Activated CD8-positive, alpha-beta memory T cell treated with anti-CD3 and anti-CD28 coated beads, Interleukin-2, amount 50 U/mL, for 24 hours (primary cell): Measurements from ENCODE around the gene PLIN3.
"Not testable (repeated sequence)": the region's sequence is repeated elsewhere in the genome, so short reads cannot be mapped to it uniquely, and the experiment has no call there.

Experiments
- DNase-seq: peaks from one replicate; pipeline ENCODE4 v3.0.0-alpha.2; 2020; ENCODE audit errors: extremely low read depth

The PLIN3 gene

DNA sequence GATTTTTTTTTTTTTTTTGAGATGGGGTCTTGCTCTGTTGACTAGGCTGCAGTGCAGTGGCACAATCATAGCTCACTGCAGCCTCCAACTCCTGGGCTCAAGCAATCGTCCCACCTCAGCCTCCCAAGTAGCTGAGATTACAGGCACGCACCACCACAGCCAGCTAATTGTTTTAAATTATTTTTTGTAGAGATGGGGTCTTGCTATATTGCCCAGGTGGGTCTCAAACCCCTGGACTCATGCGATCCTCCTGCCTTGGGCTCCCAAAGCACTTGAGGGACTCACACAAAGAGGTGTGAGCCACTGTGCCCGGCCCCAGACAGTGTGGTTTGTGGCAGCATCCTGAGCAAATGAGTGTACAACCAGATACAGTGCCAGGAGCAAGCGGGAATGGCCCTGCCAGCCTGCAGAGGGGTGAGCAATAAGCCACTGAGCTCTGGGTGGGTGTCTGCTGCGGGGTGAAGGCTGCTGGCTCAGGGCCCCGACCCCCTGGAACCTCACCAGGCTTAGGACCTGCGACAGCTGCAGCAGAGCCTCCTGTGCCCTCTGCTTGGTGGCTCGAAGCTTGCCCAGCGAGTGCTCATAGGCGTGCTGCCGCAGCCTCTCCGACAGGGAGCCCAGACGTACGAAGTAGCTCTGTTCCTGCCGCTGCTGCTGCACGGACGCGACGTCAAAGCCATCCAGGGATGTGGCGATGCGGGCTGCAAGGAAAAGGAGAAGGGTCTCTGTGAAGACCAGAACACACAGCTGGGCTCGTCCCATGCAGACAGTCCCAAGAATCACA, 20.1 kb downstream of the PLIN3 start:
- DNase-seq: no peak

- not testable (repeated sequence) for DNase-seq
These were observed 21.5 kb downstream of the PLIN3 start for GRCh38 chr19:4845975-4846374.

- DNase-seq: no peak
These were observed 22.9 kb downstream of the PLIN3 start for GRCh38 chr19:4844348-4845179.

GRCh38 chr19:4843647-4843965, 23.9 kb downstream of the PLIN3 start:
- DNase-seq: no peak

DNA sequence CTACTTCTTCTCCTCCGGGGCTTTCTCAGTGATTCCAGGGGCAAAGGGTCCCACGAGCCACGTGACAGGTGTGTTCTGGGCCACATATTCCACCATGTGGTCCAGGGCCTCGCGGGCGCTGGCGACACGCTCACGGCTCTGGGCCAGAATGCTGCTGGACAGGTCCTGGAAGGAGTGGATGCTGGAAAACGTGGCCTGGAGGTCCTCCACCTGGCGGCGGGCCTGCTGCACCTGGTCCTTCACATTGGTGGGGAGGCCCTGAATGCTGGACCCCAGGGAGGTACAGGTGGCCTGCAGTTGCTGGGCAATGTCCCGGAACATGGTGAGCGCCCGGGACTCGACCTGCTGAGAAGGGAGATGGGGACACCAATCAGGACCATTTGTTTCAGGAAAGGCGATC, 28.3 kb downstream of the PLIN3 start:
- no peak for DNase-seq

GRCh38 chr19:4832776-4833175, 34.7 kb downstream of the PLIN3 start:
- no peak for DNase-seq

- DNase-seq: not testable (repeated sequence)
These were observed 35.5 kb downstream of the PLIN3 start for GRCh38 chr19:4831979-4832340.

DNA sequence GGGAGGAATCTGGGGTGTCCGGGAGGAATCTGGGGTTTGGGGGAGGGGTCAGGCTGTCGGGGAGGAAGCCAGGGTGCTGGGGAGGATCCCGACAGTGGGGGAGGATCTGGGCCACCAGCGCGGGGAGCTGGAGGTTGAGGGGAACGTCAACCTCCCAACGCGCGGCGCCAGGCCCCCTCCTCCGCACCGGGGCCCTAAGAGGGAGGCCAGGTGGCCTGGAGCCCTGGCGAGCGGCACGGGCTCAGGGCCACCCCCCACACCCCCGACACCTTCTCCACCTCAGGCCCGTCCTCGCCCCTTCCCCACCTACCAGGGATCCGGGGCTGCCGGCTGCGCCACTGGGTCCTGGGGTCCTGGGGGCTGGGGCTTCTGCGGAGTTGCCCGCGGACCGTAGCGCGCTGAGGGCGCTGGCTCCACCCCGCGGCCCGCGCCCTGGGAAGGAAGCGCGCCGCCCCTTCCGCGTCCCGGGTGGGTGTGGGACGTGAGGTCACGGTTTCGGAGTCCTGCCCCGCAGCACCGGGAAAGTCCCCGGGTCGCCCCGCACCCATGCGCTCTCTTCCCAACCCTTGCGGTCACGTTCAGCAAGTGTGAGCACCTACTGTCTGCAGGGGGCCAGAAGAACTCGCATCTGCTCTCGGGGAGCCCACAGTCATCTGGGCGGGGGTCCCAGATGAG, 36.0 kb downstream of the PLIN3 start, which contains the start of gene TICAM1:
Gene TICAM1 (minus strand): TSS at position 409 of the 675 bp plus-strand sequence. CDS start 13,335 bp downstream, outside the sequence.
- DNase-seq: peak; percentile 53

- DNase-seq: no peak
These were observed 36.6 kb downstream of the PLIN3 start for GRCh38 chr19:4830768-4831265.

- DNase-seq: no peak
These were observed 37.1 kb downstream of the PLIN3 start for GRCh38 chr19:4830332-4830731.

GRCh38 chr19:4829001-4829712, 38.3 kb downstream of the PLIN3 start:
- DNase-seq: no peak

DNA sequence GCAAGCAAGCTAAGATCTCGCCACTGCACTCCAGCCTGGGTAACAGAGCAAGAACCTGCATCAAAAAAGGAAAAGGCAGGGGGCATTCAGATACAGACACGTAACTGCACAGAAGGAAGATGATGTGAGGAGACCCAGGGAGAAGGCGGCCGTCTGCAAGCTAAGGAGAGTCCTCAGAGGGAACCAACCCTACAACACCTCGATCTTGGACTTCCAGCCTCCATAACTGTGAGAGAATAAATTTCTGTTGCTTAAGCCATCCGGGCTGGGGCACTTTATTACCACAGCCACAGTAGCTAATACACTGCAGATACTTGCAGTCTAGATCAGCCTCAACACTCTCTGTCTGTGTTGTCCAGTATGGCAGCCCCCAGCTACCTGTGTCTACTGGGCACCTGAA, 43.9 kb downstream of the PLIN3 start:
- no peak for DNase-seq

DNA sequence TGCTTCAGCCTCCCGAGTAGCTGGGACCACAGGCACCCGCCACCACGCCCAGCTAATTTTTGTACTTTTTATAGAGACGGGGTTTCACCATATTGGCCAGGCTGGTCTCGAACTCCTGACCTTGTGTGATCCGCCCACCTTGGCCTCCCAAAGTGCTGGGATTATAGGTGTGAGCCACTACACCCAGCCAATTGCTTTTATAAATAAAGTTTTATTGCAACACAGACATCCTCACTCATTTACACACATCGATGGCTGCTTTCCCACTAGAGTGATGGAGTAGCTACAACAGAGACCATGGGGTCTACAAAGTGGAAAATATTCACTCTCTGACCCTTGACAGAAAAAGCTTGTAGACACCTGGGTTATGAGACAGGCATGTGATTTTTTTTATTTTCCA, 45.1 kb downstream of the PLIN3 start:
- DNase-seq: not testable (repeated sequence)

DNA sequence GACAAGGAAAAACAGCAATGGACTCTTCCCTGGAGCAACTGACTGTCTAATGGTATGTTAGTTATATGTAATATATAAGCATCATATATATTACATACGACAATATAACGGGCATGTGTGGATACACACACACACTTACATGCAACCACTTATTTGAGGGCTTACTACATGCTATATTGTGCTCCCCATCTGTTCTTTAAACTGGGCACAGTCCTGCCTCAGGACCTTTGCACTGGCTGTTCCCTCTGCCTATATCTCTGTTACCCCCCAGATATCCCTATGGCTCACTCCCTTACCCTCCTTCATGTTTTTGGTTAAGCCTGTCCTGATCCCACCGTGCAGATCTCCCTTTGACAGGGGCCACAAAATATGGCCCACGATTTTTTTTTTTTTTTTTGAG, 46.2 kb downstream of the PLIN3 start:
- DNase-seq: no peak

- no peak for DNase-seq
These were observed 49.8 kb downstream of the PLIN3 start for GRCh38 chr19:4817467-4818277.

GRCh38 chr19:4816950-4817278, 50.6 kb downstream of the PLIN3 start:
- no peak for DNase-seq

DNA sequence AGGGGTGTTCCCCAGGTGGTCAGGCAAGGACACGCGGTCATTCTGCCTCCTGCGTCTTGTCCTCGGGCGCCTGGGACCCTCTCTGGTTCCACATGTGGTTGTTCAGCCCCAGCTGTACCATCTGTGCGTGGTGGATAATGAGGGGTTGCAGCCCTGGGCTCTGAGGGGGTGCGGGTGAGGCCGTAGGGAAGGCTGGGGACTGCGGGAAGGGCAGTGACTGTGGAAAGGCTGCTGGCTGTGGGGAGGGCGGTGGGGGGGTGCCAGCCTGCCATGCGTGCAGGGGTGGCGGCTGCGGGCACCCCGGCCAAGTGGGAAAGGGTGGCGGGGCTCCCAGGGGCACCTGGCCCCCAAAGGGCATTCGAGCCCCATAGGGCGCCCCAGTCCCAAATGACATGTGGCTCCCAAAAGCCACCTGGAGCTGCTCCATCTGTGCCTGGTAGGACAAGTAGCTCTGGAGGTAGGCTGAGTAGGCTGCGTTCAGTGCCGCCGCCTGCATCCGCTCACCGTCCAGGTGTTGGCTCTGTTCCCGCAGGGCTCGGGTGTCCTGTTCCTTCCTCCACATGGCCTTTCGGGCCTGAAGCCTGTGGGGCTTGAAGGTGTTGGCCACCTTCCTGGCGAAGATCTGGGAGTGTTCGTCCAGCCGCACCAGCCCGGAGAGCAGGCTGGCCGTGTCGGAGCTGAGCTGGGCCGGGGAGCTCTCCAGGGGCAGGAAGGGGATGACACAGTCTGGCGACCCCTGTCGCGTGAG, 51.1 kb downstream of the PLIN3 start:
- DNase-seq: no peak

DNA sequence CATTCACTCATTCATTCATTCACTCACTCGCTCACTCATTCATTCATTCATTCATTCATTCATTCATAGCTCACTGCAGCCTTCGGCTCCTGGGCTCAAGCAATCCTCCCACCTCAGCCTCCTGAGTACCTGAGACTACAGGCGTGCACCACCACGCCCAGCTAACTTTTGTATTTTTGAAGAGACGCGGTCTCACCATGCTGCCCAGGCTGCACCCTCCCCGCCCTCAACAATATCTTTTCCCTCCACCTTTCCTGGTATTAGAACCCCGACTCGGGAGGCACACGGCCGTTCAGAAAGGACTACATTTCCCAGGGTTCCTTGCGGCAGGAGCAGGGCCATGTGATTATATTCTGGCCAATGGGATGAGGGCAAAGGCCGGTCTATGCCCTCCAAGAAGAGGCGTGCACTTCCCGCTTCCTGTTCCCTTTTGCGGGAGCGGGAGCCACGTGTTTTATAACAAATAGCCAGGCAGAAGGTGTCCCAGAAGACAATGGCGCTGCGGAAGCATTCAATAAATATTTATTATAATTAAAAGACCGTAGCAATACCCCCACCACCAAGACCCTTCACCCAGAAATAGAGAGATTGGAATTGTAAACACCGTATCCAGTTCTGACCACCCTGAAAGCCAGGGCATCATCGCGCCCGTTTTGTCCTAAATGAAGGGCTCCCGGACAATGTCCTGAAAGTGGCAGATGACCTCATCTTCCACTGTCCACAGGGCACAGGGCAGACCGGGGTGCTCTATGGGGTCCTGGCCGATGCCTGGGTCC, 51.9 kb downstream of the PLIN3 start:
- peak; percentile 60 for DNase-seq

GRCh38 chr19:4814625-4815425, 52.6 kb downstream of the PLIN3 start:
- DNase-seq: no peak
